Nephron progenitor cell (in vitro differentiated cells): ENCODE measurements around the gene LRRC4C.

Experiments
- DNase-seq: peaks from one replicate; pipeline ENCODE4 v3.0.0; 2021
- H3K27ac Mint-ChIP-seq: 2 replicates; pipeline ENCODE4 v1.8.0; 2021; ENCODE audit warnings: mild to moderate bottlenecking, moderate library complexity, mixed read lengths
- H3K27me3 Mint-ChIP-seq: 2 replicates; pipeline ENCODE4 v1.8.0; 2021; ENCODE audit warnings: mild to moderate bottlenecking, low read depth, mixed read lengths; ENCODE audit not compliant: poor library complexity
- H3K36me3 Mint-ChIP-seq: 2 replicates; pipeline ENCODE4 v1.8.0; 2021; ENCODE audit warnings: low read depth, mixed read lengths
- H3K4me1 Mint-ChIP-seq: 2 replicates; pipeline ENCODE4 v1.8.0; 2021; ENCODE audit warnings: mixed read lengths
- H3K4me3 Mint-ChIP-seq: 2 replicates; pipeline ENCODE4 v1.8.0; 2021; ENCODE audit warnings: mild to moderate bottlenecking, moderate library complexity, mixed read lengths
- H3K9me3 Mint-ChIP-seq: 2 replicates; pipeline ENCODE4 v1.8.0; 2021; ENCODE audit warnings: mild to moderate bottlenecking, moderate library complexity, mixed read lengths
- TF ChIP-seq, protein P1 (sequence below): fragments of 200-600 bp; sonication (generic); IDR thresholded peaks from 2 replicates; pipeline ENCODE4 v1.5.0; 2021; ENCODE audit warnings: antibody characterized with exemption

LRRC4C gene

GRCh38 chr11:40381481-40381880 is 1078.0 kb downstream of the LRRC4C start:
- Mint-ChIP-seq H3K36me3 (no peaks in the 10 kb centered on the region), H3K27ac (no peak overlapping the region), H3K4me3 (no peak overlapping the region), H3K27me3 (no peaks in the 10 kb centered on the region), H3K4me1 (no peaks in the 10 kb centered on the region), H3K9me3 (no peaks in the 10 kb centered on the region)
- no peak for DNase-seq
- TF ChIP-seq, protein P1, sequence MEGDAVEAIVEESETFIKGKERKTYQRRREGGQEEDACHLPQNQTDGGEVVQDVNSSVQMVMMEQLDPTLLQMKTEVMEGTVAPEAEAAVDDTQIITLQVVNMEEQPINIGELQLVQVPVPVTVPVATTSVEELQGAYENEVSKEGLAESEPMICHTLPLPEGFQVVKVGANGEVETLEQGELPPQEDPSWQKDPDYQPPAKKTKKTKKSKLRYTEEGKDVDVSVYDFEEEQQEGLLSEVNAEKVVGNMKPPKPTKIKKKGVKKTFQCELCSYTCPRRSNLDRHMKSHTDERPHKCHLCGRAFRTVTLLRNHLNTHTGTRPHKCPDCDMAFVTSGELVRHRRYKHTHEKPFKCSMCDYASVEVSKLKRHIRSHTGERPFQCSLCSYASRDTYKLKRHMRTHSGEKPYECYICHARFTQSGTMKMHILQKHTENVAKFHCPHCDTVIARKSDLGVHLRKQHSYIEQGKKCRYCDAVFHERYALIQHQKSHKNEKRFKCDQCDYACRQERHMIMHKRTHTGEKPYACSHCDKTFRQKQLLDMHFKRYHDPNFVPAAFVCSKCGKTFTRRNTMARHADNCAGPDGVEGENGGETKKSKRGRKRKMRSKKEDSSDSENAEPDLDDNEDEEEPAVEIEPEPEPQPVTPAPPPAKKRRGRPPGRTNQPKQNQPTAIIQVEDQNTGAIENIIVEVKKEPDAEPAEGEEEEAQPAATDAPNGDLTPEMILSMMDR, result no peak

DNA sequence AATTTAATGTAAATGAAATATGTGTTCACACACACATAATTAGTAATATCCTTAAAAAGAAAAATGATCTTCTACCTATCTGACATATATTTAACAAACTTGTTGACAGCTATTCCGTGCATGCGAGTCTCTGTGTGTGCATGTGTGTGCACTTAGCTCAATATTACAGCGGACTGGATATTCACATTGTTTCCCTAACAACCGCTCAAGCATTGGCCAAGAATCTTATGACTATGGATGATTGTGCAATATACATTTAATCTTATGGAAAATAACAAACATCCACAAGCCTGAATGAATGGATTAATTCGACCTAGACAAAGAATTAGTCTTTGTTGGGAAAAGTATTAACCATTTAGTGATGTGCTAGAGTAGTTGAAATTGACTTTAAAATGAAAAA is 1078.6 kb downstream of the LRRC4C start:
- DNase-seq, result no peak
- no peaks in the 10 kb centered on the region for H3K9me3 Mint-ChIP-seq
- TF ChIP-seq, protein P1, result no peak
- no peaks in the 10 kb centered on the region for H3K27me3 Mint-ChIP-seq
- no peak overlapping the region for H3K27ac Mint-ChIP-seq
- no peaks in the 10 kb centered on the region for H3K4me1 Mint-ChIP-seq
- H3K36me3 Mint-ChIP-seq, result no peaks in the 10 kb centered on the region
- no peak overlapping the region for H3K4me3 Mint-ChIP-seq

- TF ChIP-seq, protein P1, result no peak
- DNase-seq, result no peak
- Mint-ChIP-seq H3K4me3 (no peak overlapping the region), H3K36me3 (no peaks in the 10 kb centered on the region), H3K4me1 (no peaks in the 10 kb centered on the region), H3K27me3 (peaks cover 7% of the 10 kb centered on the region), H3K27ac (no peak overlapping the region), H3K9me3 (no peaks in the 10 kb centered on the region)
These were observed 1083.1 kb downstream of the LRRC4C start for GRCh38 chr11:40376331-40376730.

DNA sequence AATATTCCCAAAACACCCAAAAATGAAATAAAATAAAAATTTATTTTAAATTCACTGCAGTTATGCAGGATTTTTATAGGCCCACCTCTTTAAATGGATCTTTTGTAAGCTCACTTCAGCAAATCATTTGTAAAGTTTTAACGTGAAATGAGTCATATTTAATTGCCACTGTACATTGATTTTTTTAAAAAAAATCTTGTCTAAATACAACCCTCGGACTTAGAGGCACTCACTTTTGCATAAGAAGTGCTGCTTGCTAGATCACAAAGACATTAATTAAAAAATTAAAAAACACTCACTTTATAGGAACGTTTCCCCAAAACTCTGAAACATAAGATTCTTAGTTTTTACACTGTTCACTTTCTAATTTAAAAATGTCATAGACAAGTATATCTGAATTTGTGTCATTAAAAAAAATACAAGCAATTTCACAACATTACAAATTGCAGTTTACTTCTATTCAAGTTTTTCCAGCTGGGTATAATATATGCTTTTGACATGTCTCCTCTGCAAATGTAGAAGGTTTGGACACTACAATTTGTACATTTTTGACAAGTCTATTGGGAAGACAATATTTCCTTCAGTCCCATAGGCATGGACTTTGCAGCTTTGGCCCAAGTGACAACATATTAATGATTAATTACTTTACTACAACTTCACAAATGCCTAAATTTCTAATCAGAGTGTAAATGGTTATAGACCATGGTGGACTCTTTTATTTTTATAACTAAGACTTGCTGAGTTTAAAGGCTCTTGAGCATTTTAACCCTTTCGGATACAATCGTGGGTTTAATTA is 1088.4 kb downstream of the LRRC4C start:
- H3K36me3 Mint-ChIP-seq, result no peaks in the 10 kb centered on the region
- DNase-seq, result no peak
- no peaks in the 10 kb centered on the region for H3K4me1 Mint-ChIP-seq

DNA sequence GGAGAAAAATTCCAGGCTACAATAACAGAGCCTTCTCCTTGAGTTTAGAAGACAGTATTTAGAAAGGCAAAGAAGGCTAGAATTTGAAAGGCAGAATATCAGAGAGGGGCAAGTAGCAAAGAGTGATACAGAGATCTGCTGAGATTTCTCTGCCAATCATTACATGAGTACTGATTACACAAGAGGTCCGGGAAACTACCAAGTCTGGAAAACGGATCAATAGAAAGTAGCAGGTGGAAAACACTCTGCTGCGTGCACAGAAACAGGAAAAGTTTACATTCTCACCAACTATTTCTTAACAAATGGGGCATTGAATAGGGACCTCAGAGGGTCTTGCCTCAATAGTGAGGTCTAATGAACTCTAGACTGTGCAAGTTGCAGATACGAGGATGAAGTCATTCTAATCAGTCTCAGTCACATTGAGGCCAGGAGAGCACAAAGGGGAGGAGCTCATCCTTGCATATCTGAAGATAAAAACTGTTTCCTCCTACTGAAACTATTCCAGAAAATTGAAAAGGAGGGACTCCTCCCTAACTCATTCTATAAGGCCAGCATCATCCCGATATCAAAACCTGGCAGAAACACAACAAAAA is 1099.2 kb downstream of the LRRC4C start:
- Mint-ChIP-seq H3K4me3 (no peak overlapping the region), H3K4me1 (no peaks in the 10 kb centered on the region), H3K27me3 (peaks cover 4% of the 10 kb centered on the region), H3K27ac (no peak overlapping the region), H3K36me3 (no peaks in the 10 kb centered on the region), H3K9me3 (peaks cover 20% of the 10 kb centered on the region)
- no peak for DNase-seq
- TF ChIP-seq, protein P1, result no peak

More for the DNA sequence above, 1088.4 kb downstream of the LRRC4C start:
- Mint-ChIP-seq H3K27ac (no peak overlapping the region), H3K4me3 (no peak overlapping the region), H3K27me3 (peaks cover 7% of the 10 kb centered on the region), H3K9me3 (no peaks in the 10 kb centered on the region)
- TF ChIP-seq, protein P1, result no peak

DNA sequence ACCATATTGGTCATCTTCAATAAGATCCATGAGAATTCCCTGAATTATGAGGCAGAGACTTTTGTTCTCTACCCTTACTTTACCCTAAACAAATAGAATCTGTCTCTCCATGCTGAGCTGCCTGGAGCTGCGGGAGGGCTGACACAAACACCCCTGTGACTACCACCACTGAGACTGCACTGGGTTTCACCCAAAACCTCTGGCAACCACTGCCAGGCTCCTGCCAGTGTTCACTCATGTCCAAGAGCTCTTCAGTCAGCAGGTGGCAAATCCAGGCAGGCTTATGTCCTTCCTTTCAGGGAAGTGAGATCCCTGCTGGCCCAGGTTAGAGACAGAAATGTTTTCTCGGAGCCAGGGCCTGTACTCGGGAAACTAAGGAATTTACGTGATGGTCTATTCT is 1105.3 kb downstream of the LRRC4C start:
- TF ChIP-seq, protein P1, result no peak
- Mint-ChIP-seq H3K4me3 (no peak overlapping the region), H3K36me3 (no peaks in the 10 kb centered on the region), H3K9me3 (no peaks in the 10 kb centered on the region), H3K4me1 (no peaks in the 10 kb centered on the region), H3K27me3 (peaks cover 4% of the 10 kb centered on the region), H3K27ac (no peak overlapping the region)
- no peak for DNase-seq
